Panc1 (cell line): ENCODE results near the gene TNP1. TPM values are rescaled to one million over a fixed set of nuclear protein-coding genes. Genes with fewer than 3 reads are reported as not detected.

ENCODE experiments used
- ATAC-seq: fragments of 200-7000 bp; cut with Tn5 transposase; 2 replicates; pipeline ENCODE4 v1.9.1; 2020; ENCODE audit warnings: mild to moderate bottlenecking, moderate library complexity
- BruUV-seq: library from RNA; stranded (reverse); fragments of 400-500 nt; replicated peaks from 2 replicates; lab custom pipeline; 2021; lab: Mats Ljungman, UMichigan
- CTCF ChIA-PET: fragments of 300-600 bp; sonication (Branson Sonifier 250); formaldehyde crosslinking; loops from one replicate; lab custom pipeline; 2022; ENCODE audit warnings: antibody characterized with exemption; lab: Charles Lee
- POLR2A ChIA-PET: fragments of 300-600 bp; sonication (Branson Sonifier 250); formaldehyde crosslinking; loops from one replicate; lab custom pipeline; 2022; ENCODE audit warnings: antibody characterized with exemption; lab: Charles Lee
- DNase-seq: peaks from one replicate; pipeline ENCODE4 v3.0.0-alpha.2; 2010; ENCODE audit warnings: low read depth, low spot score
- H3K27ac ChIP-seq: 2 replicates; pipeline ENCODE4 v1.5.1; 2011; ENCODE audit warnings: mild to moderate bottlenecking, low read length, inconsistent platforms
- H3K27me3 ChIP-seq: fragments of 200-500 bp; sonication (Bioruptor generic); 2 replicates; pipeline ENCODE4 v1.6.0; 2014; ENCODE audit warnings: low read length, inconsistent platforms; ENCODE audit not compliant: control insufficient read depth, insufficient read depth
- H3K36me3 ChIP-seq: fragments of 200-500 bp; sonication (Bioruptor generic); 2 replicates; pipeline ENCODE4 v1.5.1; 2014; ENCODE audit warnings: inconsistent platforms, mild to moderate bottlenecking, low read length, moderate library complexity; ENCODE audit not compliant: control insufficient read depth, insufficient read depth
- H3K4me1 ChIP-seq: 2 replicates; pipeline ENCODE4 v1.5.1; 2011; ENCODE audit warnings: inconsistent platforms, mild to moderate bottlenecking, low read length, moderate library complexity; ENCODE audit not compliant: control insufficient read depth, insufficient read depth
- H3K4me3 ChIP-seq, 2 experiments: 2 replicates each; pipeline ENCODE4 v1.5.1; 2011 to 2012; ENCODE audit warnings: low read depth in 2 of 2, low read length in 2 of 2, mild to moderate bottlenecking in 2 of 2, inconsistent platforms in 1 of 2, moderate library complexity in 1 of 2
- H3K9me3 ChIP-seq: fragments of 200-500 bp; sonication (Bioruptor generic); 2 replicates; pipeline ENCODE4 v1.5.1; 2014; ENCODE audit warnings: low read depth, mild to moderate bottlenecking, inconsistent platforms, low read length, moderate library complexity; ENCODE audit not compliant: control insufficient read depth, insufficient read depth
- POLR2AphosphoS5 ChIP-seq: IDR thresholded peaks from 2 replicates; pipeline ENCODE4 v1.6.1; 2012; ENCODE audit warnings: mild to moderate bottlenecking, low read depth, low read length, moderate library complexity
- SIN3A ChIP-seq: IDR thresholded peaks from 2 replicates; pipeline ENCODE4 v1.6.1; 2012; ENCODE audit warnings: low read depth, mild to moderate bottlenecking, low read length, moderate library complexity, borderline replicate concordance; ENCODE audit not compliant: insufficient read depth
- TCF7L2 ChIP-seq: IDR thresholded peaks from 2 replicates; pipeline ENCODE4 v1.6.1; 2011; ENCODE audit warnings: mild to moderate bottlenecking, low read depth, low read length, inconsistent platforms
- in situ Hi-C: cut with HindIII; loops from 2 replicates; pipeline ENCODE4 v1.10.0; 2016; ENCODE audit warnings: low sequenced_read_pairs, low pct_unique_long_range_greater_than_20kb
- intact Hi-C: fragments of 100-400 bp; cut with micrococcal nuclease; formaldehyde crosslinking; loops from one replicate; pipeline ENCODE4 v1.10.0; 2022; ENCODE audit not compliant: unreplicated experiment
- total RNA-seq: library from RNA; stranded (reverse); gene quantifications from one replicate; pipeline ENCODE4 v1.2.1, GENCODE V29; 2021; ENCODE audit not compliant: unreplicated experiment
- TF ChIP-seq, protein P1 (sequence below), 2 experiments: IDR thresholded peaks; 2 replicates each; pipeline ENCODE4 v1.6.1; 2011 to 2012; ENCODE audit warnings: low read depth in 2 of 2, control low read depth in 1 of 2, low read length in 1 of 2, mild to moderate bottlenecking in 1 of 2, moderate library complexity in 1 of 2; ENCODE audit not compliant: insufficient read depth in 1 of 2
- TF ChIP-seq, protein P2 (sequence below): fragments of 450-650 bp; IDR thresholded peaks from 2 replicates; pipeline ENCODE4 v1.5.1; 2017; ENCODE audit warnings: mild to moderate bottlenecking

The TNP1 gene
- total RNA-seq, 1 experiment from 2014 or later: not detected

DNA sequence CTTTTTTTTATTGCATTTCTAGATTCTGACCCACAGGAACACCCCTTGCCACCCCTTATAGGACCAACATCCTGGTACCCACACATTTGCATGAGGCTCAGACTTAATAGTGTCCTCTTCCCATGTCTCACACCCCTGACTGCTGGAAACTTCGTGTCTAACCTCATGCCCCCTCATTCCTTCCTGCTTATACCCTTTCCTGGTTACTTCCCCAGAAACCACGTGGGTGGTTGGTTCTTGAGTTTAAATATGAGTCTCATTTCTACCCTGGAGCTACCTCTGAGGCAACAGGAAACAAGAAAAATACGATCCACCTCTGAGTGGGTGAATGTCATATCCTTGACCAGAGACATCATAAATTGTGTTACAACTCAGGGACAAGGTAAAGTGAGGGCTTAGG, 1.6 kb downstream of the TNP1 start:
- intact Hi-C loops: no loop called here
- TF ChIP-seq, protein P1, sequence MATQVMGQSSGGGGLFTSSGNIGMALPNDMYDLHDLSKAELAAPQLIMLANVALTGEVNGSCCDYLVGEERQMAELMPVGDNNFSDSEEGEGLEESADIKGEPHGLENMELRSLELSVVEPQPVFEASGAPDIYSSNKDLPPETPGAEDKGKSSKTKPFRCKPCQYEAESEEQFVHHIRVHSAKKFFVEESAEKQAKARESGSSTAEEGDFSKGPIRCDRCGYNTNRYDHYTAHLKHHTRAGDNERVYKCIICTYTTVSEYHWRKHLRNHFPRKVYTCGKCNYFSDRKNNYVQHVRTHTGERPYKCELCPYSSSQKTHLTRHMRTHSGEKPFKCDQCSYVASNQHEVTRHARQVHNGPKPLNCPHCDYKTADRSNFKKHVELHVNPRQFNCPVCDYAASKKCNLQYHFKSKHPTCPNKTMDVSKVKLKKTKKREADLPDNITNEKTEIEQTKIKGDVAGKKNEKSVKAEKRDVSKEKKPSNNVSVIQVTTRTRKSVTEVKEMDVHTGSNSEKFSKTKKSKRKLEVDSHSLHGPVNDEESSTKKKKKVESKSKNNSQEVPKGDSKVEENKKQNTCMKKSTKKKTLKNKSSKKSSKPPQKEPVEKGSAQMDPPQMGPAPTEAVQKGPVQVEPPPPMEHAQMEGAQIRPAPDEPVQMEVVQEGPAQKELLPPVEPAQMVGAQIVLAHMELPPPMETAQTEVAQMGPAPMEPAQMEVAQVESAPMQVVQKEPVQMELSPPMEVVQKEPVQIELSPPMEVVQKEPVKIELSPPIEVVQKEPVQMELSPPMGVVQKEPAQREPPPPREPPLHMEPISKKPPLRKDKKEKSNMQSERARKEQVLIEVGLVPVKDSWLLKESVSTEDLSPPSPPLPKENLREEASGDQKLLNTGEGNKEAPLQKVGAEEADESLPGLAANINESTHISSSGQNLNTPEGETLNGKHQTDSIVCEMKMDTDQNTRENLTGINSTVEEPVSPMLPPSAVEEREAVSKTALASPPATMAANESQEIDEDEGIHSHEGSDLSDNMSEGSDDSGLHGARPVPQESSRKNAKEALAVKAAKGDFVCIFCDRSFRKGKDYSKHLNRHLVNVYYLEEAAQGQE (IDR thresholded peaks at IDR 0.05; ENCODE audit: insufficient read depth in 1 of 2, low read depth in 2 of 2, low read length in 1 of 2): no peak
- TF ChIP-seq, protein P2, sequence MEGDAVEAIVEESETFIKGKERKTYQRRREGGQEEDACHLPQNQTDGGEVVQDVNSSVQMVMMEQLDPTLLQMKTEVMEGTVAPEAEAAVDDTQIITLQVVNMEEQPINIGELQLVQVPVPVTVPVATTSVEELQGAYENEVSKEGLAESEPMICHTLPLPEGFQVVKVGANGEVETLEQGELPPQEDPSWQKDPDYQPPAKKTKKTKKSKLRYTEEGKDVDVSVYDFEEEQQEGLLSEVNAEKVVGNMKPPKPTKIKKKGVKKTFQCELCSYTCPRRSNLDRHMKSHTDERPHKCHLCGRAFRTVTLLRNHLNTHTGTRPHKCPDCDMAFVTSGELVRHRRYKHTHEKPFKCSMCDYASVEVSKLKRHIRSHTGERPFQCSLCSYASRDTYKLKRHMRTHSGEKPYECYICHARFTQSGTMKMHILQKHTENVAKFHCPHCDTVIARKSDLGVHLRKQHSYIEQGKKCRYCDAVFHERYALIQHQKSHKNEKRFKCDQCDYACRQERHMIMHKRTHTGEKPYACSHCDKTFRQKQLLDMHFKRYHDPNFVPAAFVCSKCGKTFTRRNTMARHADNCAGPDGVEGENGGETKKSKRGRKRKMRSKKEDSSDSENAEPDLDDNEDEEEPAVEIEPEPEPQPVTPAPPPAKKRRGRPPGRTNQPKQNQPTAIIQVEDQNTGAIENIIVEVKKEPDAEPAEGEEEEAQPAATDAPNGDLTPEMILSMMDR: no peak
- TF ChIP-seq SIN3A (no peak), POLR2AphosphoS5 (no peak), TCF7L2 (no peak)
- Histone ChIP-seq H3K4me1 (no peaks in the 10 kb centered on the region), H3K27me3 (no peaks in the 10 kb centered on the region), H3K9me3 (no peaks in the 10 kb centered on the region), H3K4me3 (no peak overlapping the region), H3K27ac (no peak overlapping the region), H3K36me3 (no peaks in the 10 kb centered on the region)
- in situ Hi-C loops: no loop called here
- no peak for ATAC-seq
- no TSS peak for BruUV-seq
- DNase-seq: no peak
- ChIA-PET CTCF (no interaction called here), POLR2A (no interaction called here)

DNA sequence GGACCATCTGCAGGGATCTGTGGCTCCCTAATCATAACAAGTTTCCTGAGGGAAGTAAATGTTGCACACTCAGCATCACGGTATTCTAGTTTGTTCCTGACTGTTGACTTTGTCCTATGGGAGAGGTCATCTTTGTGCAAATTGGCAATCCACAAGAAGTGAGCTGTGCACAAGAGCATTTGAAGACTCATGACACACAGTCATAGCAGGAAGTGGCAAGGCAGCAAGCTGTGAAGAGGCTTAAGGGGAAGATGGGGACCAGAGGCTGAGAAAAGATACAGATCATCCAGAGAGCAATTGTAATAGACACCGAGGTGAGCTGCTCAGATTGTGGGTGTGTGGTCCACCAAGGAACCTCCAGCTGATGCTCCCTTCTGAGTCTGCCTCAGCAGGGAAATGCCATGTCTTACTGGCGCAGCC, 2.7 kb downstream of the TNP1 start:
- ATAC-seq (no peak), DNase-seq (no peak)
- ChIA-PET POLR2A (no interaction called here), CTCF (no interaction called here)
- Histone ChIP-seq H3K9me3 (no peaks in the 10 kb centered on the region), H3K4me3 (no peak overlapping the region), H3K27me3 (no peaks in the 10 kb centered on the region), H3K27ac (no peak overlapping the region), H3K4me1 (no peaks in the 10 kb centered on the region), H3K36me3 (no peaks in the 10 kb centered on the region)
- in situ Hi-C loops (no loop called here), intact Hi-C loops (no loop called here)
- BruUV-seq: no TSS peak
- TF ChIP-seq, protein P2: no peak
- TF ChIP-seq TCF7L2: no peak
- TF ChIP-seq, protein P1 (IDR thresholded peaks at IDR 0.05; ENCODE audit: insufficient read depth in 1 of 2, low read depth in 2 of 2, low read length in 1 of 2): no peak
- TF ChIP-seq SIN3A: no peak
- TF ChIP-seq POLR2AphosphoS5: no peak
